ENCODE measurements around the gene ARL6IP6. TPM values are rescaled to one million over a fixed set of nuclear protein-coding genes. Genes with fewer than 3 reads are reported as not detected.
"Not testable (repeated sequence)": the region's sequence is repeated elsewhere in the genome, so short reads cannot be mapped to it uniquely, and the experiment has no call there.

Gene ARL6IP6
- total RNA-seq, 1 experiment from 2014 or later = 32.8 TPM

- BruUV-seq (replicated peaks) = no TSS peak
- Mint-ChIP-seq H3K36me3 (ENCODE audit: insufficient read depth, unreplicated experiment) (peaks cover 4% of the 10 kb centered on the region), H3K9me3 (ENCODE audit: low read depth, unreplicated experiment) (no peaks in the 10 kb centered on the region), H3K4me3 (ENCODE audit: low read depth, unreplicated experiment) (no peak overlapping the region), H3K4me1 (ENCODE audit: low read depth, unreplicated experiment) (no peaks in the 10 kb centered on the region), H3K27me3 (ENCODE audit: unreplicated experiment) (no peaks in the 10 kb centered on the region), H3K27ac (ENCODE audit: unreplicated experiment) (no peak overlapping the region)
- intact Hi-C loops (cut with micrococcal nuclease; ENCODE audit: unreplicated experiment) = no loop called here
- TF ChIP-seq CTCF (IDR thresholded peaks at IDR 0.05; ENCODE audit: unreplicated experiment) = no peak
- CTCF ChIA-PET = no interaction called here
- DNase-seq = no peak
These were observed 20.0 kb downstream of the ARL6IP6 start for GRCh38 chr2:152738438-152738837.

GRCh38 chr2:152739705-152740104 is 21.3 kb downstream of the ARL6IP6 start:
- DNase-seq; H3K4me1 Mint-ChIP-seq (ENCODE audit: low read depth, unreplicated experiment); H3K27me3 Mint-ChIP-seq (ENCODE audit: unreplicated experiment); CTCF ChIA-PET; H3K4me3 Mint-ChIP-seq (ENCODE audit: low read depth, unreplicated experiment); H3K36me3 Mint-ChIP-seq (ENCODE audit: insufficient read depth, unreplicated experiment); H3K27ac Mint-ChIP-seq (ENCODE audit: unreplicated experiment); H3K9me3 Mint-ChIP-seq (ENCODE audit: low read depth, unreplicated experiment); BruUV-seq (replicated peaks): not testable (repeated sequence)
- intact Hi-C loops (cut with micrococcal nuclease; ENCODE audit: unreplicated experiment) = loop anchor here (2.0 to 10.0 kb wide), 5 partner anchors 323 to 1635 kb away; no protein-coding TSS in a partner anchor

GRCh38 chr2:152740743-152741328 is 22.4 kb downstream of the ARL6IP6 start:
- H3K36me3 Mint-ChIP-seq (ENCODE audit: insufficient read depth, unreplicated experiment) = peaks cover 4% of the 10 kb centered on the region
- H3K27ac Mint-ChIP-seq (ENCODE audit: unreplicated experiment) = no peak overlapping the region
- H3K4me1 Mint-ChIP-seq (ENCODE audit: low read depth, unreplicated experiment) = no peaks in the 10 kb centered on the region
- BruUV-seq (replicated peaks) = no TSS peak
- peak; percentile 74 for TF ChIP-seq CTCF (IDR thresholded peaks at IDR 0.05; ENCODE audit: unreplicated experiment)
- intact Hi-C loops (cut with micrococcal nuclease; ENCODE audit: unreplicated experiment) = loop anchor here (2.0 to 10.0 kb wide), 5 partner anchors 321 to 1634 kb away; no protein-coding TSS in a partner anchor
- no peak for DNase-seq
- H3K9me3 Mint-ChIP-seq (ENCODE audit: low read depth, unreplicated experiment) = no peaks in the 10 kb centered on the region
- H3K4me3 Mint-ChIP-seq (ENCODE audit: low read depth, unreplicated experiment) = no peak overlapping the region
- H3K27me3 Mint-ChIP-seq (ENCODE audit: unreplicated experiment) = no peaks in the 10 kb centered on the region
- CTCF ChIA-PET = no interaction called here

GRCh38 chr2:152743002-152743401 is 24.6 kb downstream of the ARL6IP6 start:
- Mint-ChIP-seq H3K27ac (ENCODE audit: unreplicated experiment) (no peak overlapping the region), H3K27me3 (ENCODE audit: unreplicated experiment) (no peaks in the 10 kb centered on the region), H3K9me3 (ENCODE audit: low read depth, unreplicated experiment) (no peaks in the 10 kb centered on the region), H3K4me1 (ENCODE audit: low read depth, unreplicated experiment) (no peaks in the 10 kb centered on the region), H3K4me3 (ENCODE audit: low read depth, unreplicated experiment) (no peak overlapping the region), H3K36me3 (ENCODE audit: insufficient read depth, unreplicated experiment) (peaks cover 4% of the 10 kb centered on the region)
- peak; percentile 27 for TF ChIP-seq CTCF (IDR thresholded peaks at IDR 0.05; ENCODE audit: unreplicated experiment)
- CTCF ChIA-PET = interaction anchor here (0.6 to 0.9 kb wide), 6 partner anchors 8 to 1026 kb away, joined by 3 to 5 read pairs (median 4); no protein-coding TSS in a partner anchor
- no TSS peak for BruUV-seq (replicated peaks)
- no peak for DNase-seq
- intact Hi-C loops (cut with micrococcal nuclease; ENCODE audit: unreplicated experiment) = loop anchor here (5.0 to 10.0 kb wide), 4 partner anchors 319 to 1632 kb away; no protein-coding TSS in a partner anchor

- intact Hi-C loops (cut with micrococcal nuclease; ENCODE audit: unreplicated experiment) = loop anchor here (10.0 kb wide), 3 partner anchors 417 to 1627 kb away; no protein-coding TSS in a partner anchor
- H3K36me3 Mint-ChIP-seq (ENCODE audit: insufficient read depth, unreplicated experiment); BruUV-seq (replicated peaks); H3K27ac Mint-ChIP-seq (ENCODE audit: unreplicated experiment); H3K27me3 Mint-ChIP-seq (ENCODE audit: unreplicated experiment); DNase-seq; H3K4me3 Mint-ChIP-seq (ENCODE audit: low read depth, unreplicated experiment); H3K4me1 Mint-ChIP-seq (ENCODE audit: low read depth, unreplicated experiment); CTCF ChIA-PET; H3K9me3 Mint-ChIP-seq (ENCODE audit: low read depth, unreplicated experiment): not testable (repeated sequence)
These were observed 29.3 kb downstream of the ARL6IP6 start for GRCh38 chr2:152747751-152748150.

All from Calu3 (cell line).